Muscle of back (tissue), 11 donors: ENCODE measurements around the gene SND1. TPM values are rescaled to one million over a fixed set of nuclear protein-coding genes. Genes with fewer than 3 reads are reported as not detected.

Experiments
- DNase-seq, 3 donors: peaks; one replicate each; pipeline versions ENCODE4 v3.0.0 to v3.0.0-alpha.2; 2013
- polyA plus RNA-seq, 10 donors: library from polyadenylated mRNA; unstranded; fragments of 120-200 nt; gene quantifications; one replicate each; pipeline ENCODE4 v1.2.1, GENCODE V29; 2013; ENCODE audit not compliant: insufficient read length in 10 of 10

SND1 gene
- polyA plus RNA-seq, 10 donors = 79.0 to 120 (median 98.4) TPM

DNA sequence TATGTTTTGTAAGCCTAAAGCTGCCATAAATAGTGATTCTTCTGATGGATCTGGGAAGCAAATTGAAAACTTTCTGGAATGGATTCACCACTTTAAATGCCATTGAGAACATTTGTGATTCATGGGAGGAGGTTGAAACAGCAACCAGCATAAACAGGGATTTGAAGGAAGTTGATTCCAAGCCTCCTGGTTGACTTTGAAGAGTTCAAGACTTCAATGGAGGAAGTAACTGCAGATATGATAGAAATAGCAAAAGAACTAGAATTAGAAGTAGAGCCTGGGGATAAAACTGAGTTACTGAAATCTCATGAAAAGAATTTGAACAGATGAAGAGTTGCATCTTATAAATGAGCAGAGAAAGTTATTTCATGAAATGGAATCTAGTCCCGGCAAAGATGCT lies 280.1 kb downstream of the SND1 start:
- DNase-seq = no peak

DNA sequence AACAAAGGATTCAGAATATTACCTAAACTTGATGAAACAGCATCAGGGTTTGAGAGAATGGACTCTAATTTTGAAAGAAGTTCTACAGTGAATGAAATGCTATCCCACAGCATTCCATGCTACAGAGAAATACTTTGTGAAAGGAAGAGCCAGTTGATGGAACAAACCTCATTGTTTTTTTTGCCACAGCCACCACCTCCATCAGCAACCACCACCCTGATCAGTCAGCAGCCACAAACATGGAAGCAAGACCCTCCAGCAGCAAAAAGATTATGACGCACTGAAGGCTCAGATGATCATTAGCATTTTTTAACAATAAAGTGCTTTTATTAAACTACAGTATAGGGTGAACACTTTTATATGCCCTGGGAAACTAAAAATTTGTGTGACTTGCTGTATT lies 280.5 kb downstream of the SND1 start:
- no peak for DNase-seq

DNA sequence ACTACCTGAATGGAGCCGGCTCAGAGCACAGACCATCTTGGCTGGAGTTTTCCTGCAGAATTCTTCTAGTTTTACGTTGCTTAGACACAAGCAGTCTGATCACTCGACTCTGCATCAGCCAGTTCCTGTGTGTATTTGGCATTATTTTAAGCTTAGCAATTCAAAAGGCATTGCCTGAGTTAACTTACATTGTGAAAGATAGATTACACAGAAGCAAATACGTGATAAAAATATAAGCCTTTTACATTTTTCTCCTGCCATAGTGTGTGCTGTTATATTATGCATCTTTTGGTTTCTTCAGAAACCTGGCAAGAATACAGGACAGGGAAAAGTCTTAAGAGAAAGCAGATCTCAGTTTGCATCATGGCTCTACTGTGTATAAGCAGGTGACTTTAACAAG lies 281.2 kb downstream of the SND1 start:
- DNase-seq = no peak

DNA sequence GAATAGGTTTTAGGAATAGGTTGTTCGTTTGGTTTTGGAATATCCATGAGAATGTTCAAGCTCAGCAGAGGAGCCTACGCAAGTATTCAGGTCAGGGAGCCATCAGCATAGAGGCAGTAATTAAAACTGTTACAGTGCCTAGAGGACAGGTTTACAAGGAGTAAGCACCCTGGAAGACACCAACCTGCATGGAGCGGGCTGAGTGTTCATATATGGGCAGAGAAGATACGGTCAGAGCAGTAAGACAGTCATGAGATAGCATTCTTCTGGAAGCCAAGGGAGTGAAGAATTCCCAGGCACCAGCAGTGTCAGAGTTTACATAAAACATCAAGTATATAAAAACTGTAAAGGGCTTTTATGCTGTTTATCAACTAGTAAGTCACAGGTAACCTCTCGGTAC lies 282.7 kb downstream of the SND1 start:
- no peak for DNase-seq

DNA sequence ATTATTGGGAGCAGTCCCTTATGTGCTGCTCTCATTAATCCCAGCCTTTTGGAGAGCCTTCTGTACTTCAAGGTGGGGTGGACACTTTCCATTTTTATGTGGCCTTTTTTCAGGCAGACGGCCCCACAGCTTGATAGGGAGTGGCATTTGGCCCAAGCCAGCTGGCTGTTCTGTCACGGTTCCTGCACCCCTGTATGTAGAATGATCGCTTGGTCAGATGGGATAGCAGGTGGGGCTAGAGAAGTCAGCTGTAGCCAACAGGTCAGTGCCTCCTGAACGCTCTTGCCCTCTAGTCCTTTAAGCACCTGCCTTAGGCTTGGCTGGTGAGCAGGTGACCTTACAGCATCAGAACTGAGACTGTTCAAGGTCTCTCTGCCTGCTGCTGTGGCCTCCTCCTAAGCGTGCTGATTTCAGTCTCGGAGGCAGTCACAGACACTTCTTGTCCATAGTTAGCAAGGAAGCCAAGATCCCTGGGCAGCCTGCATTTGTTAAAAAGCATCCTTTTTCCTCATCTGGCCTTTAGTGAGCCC lies 283.9 kb downstream of the SND1 start:
- no peak for DNase-seq

DNA sequence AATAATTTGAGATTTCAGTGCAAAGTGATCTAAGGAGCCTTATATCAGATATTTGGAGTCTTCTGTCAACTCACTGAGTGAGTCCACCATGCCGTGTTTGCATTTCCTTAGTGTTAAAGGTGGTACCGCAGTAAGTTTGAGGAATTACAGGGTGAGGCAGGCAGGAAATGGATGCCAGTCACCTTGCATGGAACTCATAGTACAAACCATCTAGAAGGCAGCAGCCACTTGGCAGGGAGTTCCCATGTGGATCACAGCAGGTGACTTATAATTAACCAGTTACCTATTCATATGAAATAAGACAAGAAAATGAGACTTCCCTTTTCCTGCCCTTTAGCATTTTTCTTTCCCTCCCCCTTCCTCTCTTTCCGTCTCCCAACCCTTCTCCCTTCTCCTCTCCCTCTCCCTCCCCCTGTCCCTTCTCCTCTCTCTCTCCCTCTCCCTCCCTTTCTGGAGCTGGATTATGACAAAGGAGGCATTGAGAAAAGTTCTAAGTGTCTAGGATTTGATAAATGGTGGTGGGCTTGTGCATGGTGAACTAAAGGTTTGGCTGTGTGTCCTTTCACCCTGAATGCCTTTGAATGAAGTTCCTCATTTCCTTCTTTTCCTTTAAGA lies 285.2 kb downstream of the SND1 start:
- DNase-seq = no peak

DNA sequence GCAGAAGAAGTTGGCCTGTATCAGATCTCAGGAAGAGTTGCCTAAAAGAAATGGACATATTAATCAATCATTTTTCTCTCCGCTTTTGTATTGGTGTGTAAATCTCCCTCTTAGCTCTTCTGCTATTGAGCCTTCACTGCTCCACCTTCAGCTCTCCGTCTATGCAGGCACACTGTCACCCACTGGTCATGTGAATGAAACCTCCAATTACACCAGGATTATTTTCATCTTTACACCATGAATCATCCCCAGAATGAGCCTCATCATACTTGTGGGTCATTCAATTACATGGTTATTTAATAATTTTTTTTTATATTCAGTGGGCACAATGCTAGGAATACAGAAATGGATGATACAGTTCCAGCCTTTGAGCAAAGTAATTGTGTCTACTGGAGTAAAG lies 286.6 kb downstream of the SND1 start:
- peak in 1 of 3 donors; percentile 54 for DNase-seq

DNA sequence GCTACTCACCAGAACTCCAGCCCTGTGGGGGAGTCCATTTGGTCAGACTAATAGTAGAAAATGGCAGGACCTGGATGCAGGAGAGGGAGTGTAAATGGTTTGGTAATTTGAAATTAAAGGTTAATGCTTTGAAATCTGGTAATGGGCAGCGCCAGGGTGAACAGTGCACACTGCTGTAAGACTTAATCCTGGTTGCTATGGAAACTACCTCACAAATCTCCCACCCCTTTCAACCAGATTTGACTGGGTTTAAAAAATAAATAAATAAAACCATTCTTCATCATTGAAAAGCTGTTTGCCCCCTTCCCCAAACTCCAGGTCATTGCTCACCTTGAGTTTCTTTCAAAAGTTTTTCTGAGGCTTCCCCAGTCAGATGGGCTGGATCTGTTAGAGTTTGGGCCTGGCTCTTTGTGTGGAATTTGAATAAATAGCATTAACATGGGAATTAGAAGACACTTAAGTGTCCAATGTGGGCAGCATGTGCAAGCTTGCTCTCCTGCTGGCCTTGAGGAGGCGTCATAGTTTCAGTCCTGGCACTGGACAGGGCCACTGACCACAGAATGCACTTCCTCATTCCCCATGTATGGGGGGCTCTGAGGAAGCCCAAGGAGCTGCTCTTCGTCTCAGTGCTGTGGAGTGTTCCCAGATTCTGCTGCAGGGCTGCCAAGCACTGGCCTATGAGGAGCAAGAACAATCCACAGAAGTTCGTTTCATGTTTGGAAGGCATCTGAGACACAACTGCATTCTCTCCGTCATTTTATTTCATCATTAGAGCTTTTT lies 288.6 kb downstream of the SND1 start:
- peak in 2 of 3 donors; percentile 5 to 30 for DNase-seq

DNA sequence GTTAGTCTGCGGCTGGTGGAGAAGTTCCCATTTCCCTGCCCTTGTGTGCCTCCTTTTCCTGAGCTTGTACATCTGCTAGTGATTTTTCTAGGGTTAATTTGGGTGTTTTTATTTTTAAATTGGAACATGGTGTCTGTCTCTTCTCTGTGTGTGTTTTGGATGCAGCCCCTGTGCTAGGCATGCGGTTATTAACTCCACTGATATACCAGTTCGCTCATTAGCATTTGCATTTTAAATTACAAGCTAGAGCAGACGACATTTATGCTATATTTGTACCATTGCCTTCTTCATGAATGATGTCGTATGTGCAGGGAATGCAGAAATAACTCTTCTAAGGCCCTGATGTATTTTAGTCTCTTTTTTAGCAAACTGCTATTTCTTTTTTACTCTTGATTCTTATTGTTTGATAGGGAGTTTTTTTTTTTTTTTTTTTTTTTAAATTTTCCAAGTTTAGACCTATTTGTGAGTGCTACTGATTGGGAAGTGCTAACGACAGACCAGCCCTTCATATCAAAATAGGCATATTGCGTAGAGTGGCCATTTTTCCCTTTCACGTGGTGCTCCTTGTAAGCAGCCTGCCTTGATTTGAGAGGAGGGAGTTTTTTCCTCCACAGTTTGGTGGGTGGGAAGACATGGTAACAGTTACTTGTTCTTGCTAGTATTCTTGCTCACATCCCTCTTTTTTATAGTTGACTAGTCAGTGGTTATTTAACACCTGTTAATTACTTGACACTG lies 289.6 kb downstream of the SND1 start:
- no peak for DNase-seq

DNA sequence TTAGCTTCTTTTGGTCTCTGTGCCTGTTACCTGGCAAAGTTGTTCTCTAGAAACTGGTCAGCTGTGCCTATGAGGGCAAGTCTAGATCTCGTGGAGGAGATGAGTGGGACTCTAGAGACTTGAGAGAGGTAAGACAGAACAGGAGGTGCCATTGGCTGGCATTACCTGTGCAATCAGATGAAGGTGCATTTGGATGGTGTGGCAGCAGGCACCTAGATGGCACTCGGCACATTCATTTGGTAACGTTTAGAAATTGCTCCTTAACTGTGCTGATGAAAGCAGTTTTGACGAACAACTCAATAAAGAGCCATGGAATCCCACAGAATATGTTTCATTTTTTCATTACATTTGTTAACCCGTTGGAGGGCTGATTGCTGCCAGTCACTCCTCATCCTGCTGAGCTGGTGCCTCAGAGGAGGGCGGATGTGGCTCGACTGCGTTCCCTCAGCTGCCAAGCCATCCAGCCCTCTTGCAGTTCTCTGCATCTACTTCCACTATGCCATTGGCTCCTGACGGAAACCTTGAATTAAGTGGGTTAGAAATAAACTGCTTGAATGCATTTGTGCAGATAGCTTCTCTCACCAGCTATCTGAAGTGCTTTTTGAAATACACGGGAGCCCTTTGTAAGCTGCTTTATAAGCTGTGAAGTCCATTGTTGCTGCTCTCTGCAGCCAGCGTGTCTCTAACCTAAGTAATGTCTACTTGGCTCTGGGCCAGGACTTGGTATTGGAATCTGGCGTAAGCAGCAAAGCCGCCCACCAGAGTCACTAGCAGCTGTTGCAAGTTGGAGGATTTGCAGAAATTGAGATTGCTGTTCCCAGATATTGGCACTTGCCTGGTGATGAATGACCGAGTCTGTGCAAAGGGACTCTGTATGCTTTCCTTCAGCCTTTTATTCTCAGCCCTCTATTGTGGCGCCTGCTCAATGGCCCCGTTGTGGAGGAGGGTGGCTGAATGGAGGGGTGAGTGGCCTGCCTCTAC lies 291.8 kb downstream of the SND1 start:
- DNase-seq = peak; percentile 58 to 70 (median 59)

DNA sequence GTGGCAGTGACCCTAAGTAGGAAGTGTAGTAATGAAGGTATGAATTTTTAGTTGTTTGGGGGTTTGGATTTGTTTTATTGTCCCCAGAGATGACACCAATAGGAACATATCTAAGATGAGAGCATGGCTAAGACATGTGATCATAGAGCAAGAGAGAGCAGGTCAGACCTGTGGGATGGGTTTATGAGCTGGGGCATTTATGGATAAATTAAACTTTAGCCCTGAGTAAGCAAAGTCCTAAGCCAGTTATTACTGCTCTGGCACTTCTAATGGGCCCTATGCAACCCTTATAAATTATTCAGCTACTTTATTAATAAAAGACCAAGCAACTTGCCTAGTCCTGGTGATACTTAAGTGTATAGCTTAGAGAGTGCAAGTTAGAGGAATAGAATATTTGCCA lies 294.1 kb downstream of the SND1 start:
- DNase-seq = no peak

DNA sequence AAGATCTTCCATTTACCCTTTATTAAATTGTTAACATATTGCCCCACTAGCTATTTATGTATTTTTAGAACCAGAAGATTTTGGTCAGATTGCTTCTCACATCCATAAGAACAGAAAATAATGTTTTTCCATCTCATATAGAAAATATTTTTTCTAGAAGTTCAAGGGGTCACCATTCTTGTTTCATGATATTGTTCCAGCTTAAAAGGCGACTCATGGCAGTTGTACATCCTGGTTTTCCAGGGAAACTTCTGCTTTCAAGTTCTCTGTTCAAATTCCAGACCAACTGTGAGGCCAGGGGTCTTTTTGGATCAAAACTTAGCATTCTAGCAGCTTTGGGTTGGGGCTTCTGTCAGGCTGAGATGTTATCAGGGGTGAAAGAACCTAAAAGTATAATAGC lies 294.9 kb downstream of the SND1 start:
- DNase-seq = peak in 1 of 3 donors; percentile 15

DNA sequence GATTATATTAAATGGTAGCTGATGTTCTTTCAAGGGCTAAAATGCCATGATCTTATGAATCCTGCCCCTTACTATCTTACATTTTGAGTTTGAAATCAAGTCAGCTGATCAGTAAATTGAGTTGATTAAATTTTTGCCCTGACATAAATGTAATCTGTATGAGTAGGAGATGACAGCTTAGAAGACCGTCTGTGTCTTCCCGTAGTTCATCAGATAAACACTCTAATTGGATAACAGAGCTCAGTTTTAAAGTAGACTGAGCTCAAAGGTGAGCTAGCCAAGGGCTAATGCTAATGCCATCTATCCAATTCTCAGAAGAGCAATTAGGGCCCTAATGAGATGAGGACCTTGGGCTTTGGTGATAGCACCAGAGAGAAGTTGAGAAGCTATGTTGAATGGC lies 296.3 kb downstream of the SND1 start:
- DNase-seq = no peak

DNA sequence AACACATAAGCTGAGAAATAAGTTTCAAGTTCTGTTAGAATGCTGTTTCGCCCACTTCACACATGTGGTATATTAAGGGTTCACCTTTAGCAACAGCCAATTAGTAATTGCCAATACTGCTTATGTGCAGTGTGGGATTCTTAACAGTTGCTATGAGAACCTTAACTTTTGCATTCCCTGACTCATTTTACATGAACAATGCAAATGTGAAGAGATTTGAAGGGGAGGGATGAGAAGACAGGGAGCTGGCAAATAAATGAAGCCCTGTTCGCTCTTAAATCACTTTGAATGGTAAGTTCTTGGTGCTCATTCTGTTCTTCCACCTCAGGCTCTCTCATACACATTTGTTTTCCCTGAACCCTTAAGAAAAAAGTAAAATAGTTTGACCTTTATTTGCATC lies 296.9 kb downstream of the SND1 start:
- DNase-seq = no peak

DNA sequence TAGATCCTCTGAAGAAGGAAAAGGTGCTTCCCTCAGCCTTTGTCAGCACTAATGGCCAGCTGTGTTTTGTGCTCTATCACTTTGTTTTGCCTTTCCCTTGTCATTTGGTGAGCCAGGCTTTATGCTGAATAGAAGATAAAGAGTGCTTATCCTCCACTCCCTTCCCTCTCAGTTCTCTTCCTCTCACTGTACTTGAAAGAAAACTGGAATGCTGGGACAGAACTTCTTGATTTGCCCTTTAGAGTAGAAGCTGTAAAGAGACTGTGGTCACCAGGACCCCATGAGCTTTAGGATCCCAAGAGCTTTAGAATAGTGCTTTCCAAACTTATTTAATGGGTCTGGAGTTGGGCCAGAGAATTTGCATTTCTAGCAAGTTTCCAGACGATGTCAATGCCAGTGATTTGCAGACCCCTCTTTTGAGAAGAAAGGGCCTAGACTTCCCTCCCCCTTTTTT lies 297.8 kb downstream of the SND1 start:
- DNase-seq = no peak

DNA sequence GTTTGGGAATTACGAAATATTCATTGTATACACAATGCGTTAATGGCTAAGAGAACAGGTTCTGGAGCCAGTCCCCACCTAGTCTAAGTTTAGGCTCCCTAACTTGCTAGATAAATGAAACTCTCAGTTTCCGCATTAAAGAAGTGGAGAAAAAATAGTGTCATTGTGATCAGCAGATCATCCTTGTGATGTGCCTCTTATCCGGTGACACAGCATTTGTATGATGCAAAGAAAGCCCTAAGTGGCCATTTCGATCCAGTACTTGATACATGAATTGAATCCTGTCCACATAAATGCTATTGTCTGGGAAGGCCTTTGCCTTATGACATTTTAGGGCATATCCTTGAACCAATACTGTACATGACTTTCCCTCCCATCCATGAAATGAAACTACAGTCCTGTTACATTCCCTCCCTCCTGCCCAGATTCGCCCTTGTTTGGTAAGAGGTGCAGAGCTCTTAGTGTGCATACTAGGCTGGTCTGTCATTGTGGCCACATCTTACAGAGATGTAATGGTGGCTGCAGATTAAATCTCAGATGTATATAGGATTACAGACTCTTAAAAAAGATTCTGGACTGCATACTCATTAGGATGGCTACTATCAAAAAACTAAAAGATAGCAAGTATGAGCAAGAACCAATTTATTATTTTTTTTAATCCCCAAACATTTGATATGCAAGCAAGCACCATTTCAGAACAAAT lies 298.4 kb downstream of the SND1 start:
- DNase-seq = no peak

DNA sequence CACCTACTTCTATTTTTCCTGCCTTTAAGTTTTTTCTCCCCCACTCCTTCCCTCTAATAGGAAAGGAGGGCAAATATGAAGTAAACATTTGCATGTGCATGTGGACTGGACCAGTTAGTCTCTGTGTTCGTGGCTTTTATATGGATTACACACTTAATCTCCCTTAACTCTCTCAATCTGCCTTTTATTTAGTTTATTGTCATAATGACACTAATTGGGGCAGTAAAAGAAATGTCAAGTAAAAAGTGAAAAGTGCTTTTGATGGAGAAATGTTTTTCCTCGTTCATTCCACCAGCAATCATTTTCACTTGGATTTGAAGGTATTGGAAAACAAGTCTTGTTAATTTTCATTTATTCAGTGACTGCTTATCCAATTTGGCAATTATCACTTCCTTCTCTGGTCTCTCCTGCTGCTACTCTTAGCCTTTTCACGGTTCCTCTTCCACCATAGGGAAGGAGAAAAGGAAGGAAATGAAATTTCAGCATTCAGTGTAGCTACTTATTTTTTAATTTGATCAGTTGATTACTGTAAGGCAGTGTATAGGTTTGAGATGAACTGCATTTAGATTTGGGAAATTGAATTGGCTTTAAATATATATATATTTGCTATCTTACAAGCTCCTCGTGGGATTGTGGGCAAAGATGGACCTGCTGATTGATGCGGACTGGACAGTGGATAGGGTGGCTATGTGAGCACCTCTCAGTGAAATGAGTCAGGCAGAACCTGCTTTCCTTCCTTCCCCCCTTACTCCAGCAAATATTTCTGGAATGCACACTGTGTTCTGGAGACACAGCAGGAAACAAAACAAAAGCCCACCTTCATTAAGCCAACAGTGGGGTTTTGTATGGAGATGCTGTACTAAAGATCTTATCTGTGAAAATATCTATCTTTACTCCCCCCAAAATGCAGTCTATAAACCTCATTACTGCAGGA lies 301.7 kb downstream of the SND1 start:
- DNase-seq = no peak

DNA sequence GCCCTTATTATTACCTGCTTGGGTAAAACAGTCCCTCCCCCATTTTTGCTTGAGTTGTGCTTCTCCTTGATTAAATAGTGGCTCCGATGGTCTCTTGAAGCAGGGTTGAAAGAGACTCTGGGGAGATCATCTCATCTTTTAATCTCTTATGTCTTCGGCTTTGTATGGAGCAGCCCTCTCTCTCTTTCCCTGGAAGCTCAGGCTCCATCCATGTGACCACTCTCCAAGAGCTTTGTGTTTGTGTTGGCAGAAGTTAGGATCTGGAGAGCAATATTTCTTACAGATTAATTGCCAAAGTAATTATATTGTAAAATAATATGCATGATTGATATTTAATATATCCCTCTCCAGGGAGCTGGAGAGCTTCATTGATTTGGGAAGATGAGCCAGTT lies 302.4 kb downstream of the SND1 start:
- DNase-seq = no peak

DNA sequence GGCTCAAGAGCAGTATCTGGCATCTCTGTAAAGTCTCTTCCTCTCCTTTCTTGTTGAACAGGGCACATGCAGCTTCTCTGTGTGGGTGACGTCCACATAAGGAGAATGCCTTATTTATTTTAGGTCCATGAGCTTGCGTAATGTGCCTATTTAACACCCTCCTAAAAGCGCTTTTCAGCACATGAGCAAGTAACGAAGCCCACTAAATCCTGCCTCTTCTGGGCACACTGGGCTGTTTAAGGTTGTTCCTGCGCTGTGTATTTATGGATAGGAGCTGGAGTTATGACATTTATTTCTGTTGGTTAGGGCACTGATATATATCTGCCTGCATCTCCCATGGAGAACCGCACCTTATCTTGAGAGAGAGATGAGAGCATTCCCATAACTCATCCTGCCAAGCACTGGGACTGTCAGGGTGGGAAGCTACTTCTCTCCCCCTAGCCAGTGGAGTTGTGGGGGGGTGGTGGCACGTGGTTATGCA lies 303.1 kb downstream of the SND1 start:
- DNase-seq = no peak
